GOT3 (cell line): ENCODE data around the gene SEMA4B.
A peak's percentile ranks its signal among the peaks of the same experiment; 100 is the strongest.
"Not testable (repeated sequence)": the region's sequence is repeated elsewhere in the genome, so short reads cannot be mapped to it uniquely, and the experiment has no call there.

Experiments used
- DNase-seq: peaks from one replicate; lab custom pipeline; 2025; ENCODE audit warnings: mixed read lengths; lab: John Stamatoyannopoulos, UW

The SEMA4B gene

DNA sequence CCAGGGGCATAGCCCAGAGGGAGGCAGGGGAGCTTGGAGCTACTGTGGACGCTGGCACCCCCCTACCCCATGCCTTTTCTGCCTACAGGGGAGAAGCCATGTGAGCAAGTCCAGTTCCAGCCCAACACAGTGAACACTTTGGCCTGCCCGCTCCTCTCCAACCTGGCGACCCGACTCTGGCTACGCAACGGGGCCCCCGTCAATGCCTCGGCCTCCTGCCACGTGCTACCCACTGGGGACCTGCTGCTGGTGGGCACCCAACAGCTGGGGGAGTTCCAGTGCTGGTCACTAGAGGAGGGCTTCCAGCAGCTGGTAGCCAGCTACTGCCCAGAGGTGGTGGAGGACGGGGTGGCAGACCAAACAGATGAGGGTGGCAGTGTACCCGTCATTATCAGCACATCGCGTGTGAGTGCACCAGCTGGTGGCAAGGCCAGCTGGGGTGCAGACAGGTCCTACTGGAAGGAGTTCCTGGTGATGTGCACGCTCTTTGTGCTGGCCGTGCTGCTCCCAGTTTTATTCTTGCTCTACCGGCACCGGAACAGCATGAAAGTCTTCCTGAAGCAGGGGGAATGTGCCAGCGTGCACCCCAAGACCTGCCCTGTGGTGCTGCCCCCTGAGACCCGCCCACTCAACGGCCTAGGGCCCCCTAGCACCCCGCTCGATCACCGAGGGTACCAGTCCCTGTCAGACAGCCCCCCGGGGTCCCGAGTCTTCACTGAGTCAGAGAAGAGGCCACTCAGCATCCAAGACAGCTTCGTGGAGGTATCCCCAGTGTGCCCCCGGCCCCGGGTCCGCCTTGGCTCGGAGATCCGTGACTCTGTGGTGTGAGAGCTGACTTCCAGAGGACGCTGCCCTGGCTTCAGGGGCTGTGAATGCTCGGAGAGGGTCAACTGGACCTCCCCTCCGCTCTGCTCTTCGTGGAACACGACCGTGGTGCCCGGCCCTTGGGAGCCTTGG lies 27.0 kb downstream of the SEMA4B start:
- DNase-seq = no peak

DNA sequence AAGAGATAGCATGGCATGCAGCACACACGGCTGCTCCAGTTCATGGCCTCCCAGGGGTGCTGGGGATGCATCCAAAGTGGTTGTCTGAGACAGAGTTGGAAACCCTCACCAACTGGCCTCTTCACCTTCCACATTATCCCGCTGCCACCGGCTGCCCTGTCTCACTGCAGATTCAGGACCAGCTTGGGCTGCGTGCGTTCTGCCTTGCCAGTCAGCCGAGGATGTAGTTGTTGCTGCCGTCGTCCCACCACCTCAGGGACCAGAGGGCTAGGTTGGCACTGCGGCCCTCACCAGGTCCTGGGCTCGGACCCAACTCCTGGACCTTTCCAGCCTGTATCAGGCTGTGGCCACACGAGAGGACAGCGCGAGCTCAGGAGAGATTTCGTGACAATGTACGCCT lies 27.8 kb downstream of the SEMA4B start:
- DNase-seq = no peak

DNA sequence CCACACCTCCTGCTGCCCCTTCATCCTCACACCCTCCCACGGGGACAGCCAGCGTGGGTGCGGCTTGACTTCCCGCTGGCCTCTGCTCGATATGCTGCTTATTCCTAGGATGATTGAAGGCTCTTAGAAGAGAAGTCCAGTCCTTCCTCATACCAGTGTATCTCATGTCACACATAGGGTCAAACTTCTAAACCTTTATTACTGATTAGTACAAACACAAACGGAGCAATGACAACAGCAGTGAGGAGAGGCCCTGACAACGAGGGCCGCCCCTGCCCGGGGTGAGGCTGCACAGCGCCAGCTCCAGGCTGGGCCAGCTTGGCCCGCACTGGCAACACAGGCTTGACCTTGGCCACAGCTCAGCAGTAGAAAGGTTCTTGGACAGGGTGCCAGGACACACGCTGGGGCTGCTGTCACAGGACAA lies 29.0 kb downstream of the SEMA4B start:
- no peak for DNase-seq

DNA sequence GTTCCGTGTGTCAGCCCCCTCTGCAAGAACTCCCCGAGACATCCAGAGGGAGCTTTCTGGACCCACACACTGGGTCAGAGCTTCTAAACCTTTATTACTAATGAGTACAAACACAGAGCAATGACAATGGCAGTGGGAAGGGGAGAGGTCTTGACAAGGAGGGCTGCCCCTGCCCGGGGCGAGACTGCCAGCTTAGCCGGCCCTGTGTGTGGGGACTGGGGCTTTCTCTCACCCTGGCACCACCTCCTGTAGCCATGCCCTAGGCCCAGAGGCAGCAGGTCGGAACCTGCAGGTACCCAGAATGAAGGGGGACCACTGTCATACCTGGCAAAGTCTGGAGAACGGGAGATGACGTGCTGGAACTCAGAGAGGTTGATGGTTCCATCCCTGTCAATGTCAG lies 29.5 kb downstream of the SEMA4B start:
- DNase-seq = no peak

DNA sequence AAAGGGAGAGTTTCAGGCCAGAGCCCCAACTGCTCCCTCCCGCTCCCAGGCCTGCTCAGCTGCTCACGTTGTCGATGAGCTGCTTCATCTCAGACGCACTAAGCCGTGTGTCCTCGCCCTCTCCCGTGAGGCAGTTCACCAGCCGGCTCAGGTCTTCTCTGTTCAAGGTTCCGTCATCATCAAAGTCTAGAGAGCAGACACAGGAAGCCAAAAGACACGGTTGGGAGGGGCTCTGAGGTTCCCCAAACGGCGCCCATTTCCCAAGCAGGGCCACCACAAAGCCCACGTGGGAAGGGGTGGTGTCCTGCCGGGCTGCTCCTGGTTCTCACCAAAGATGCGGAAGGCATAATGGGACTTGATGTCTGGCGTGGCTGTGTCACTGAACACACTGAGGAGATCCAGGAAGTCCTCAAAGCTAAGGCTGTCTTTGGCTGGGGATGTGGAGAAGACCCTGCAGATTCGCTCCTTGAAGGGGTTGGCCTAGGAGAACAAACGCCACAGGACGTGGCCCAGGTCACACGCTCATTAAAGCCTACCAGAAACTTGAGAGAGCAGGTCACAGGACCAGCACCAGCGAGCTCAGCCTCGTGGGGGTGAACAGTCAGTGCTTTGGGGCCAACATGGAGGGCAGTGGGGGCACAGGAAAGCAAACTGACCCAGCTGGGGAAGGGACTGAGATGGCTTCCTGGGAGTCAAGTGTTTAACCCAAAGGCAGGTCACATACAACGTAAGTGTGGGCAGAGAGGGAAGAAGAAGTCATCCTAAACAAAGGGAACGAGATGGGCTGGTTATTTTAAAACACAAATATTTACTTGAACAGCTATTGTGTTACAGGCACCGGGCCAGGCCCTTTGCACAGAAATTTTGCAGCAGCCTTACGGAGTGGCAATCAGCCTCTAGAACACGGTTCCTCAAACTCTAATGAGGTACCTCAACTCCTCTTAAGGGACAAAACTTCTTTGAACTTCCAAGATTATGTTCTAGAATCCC lies 30.2 kb downstream of the SEMA4B start:
- DNase-seq = no peak

DNA sequence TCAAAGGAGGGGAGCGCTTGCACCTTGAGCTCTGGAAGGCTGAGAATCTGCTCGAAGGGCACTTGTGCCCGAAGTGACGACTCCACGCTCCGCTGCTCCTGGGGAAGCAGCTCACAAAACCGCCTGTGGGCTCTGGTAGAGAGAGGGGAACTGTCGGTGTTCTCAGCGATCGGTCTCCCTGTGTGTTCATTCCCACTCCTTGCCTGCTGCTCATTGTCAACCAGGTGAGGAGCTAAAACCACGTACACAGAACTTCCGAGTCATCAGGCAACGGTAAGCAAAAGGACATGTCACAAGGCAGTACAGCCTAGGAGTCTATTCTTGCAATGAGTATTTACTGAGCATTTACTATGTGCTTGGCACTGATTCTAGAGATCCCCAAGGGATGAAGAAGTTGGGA lies 31.1 kb downstream of the SEMA4B start:
- DNase-seq = no peak

DNA sequence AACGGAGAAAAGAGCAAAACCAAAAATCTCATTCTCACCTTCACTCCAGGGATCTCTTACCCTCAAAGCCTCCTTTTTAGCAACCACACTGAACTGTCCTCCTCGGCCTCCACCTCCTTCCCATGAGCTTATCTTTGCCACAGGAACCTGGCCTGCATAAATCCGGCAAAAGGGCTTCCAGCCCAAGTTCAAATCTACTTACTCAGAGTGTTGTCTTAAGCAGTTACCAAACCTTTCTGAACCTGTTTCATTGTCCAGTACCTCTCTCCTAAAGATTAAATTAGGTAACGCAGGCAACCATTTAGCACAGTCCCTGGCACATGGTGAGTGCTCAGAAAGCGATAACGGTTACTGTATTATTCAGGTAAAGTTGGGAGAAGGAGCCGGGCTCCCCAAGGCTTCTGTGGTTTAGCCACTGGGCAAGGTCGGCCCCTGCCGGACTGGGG lies 31.8 kb downstream of the SEMA4B start:
- no peak for DNase-seq

DNA sequence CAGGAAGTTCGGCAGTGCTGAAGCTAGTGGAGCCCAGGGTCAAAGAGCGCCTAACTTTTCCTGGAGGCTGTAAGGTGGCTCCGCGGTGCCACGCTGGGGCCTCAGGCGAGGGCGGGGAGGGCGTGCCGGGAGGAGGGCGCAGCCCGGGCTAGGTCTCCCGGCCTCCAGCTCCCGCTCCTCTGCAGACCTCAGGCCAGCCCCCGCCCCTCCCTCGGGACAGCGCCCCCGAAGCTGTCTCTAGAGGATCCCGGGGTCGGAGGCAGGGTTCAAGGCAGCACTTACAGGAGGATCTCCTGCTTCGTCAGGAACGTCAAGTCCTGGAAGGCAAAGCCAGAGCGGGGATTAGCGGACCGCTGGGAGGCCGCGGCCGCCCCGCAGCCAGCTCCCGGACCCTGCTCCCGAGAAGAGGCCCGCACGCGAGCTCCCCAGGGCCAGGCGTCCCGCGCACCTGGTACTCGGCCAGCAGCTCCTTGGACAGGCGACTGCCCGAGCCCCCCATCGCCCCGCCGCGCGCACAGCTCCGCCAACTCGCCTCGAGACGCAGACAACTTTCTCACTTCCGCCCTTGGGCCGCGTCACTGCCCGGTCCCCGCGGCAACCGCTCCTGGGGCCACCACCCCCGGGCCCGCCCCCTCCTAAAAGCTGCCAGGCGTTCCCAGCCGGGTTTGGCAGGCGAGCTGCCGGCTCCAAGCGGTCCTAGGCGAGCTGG lies 32.4 kb downstream of the SEMA4B start, which contains the start of gene CIB1:
TSS of gene CIB1 (minus strand) at position 555 of the 709 bp plus-strand sequence. CDS start at position 499, 56 bp downstream.
- DNase-seq = peak; percentile 86

DNA sequence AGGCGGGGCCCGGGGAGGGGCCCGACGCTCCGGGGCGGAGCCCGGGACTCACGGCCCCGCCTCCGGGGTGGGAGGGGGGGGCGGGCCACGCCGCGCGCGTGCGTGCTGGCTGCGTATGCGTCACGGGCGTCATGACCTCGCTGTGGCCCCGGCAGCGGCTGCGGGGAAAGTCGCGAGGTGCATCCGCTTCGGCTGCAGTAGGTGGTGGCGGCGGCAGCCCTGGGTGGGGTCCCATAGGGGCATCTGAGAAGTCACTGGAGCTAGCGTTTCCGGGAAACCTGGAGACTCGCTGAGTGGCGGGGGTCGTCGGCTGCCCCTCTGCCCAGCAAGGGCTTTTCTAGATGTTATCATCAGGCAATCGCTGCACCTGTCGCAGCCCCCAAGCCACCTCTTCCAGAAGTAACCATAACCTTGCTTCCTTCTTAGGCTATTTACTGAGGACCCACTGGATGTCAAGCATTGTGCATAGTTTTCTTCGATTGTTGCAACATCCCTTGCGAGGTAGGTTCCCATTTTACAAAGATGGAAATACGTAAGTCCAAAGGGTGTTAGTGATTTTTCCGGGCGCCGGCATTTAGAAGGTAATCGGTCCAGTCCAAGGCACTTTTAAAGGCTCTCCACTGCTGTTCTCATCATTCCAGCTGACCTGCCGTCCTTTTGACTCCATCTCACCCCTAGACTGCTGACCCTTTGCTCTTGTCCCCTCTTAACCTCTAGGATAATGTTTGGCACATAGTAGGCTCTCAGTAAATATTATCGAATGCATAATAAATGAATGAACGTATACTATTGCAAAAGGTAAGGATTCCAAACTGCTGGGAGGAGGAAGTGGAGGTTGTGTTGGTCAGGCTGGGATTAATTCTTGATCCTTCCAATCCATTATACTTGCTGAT lies 33.2 kb downstream of the SEMA4B start, which contains the start of gene GDPGP1:
TSS of gene GDPGP1 (plus strand) at position 114 of the 893 bp plus-strand sequence. CDS start 6,700 bp downstream, outside the sequence.
- no peak for DNase-seq

DNA sequence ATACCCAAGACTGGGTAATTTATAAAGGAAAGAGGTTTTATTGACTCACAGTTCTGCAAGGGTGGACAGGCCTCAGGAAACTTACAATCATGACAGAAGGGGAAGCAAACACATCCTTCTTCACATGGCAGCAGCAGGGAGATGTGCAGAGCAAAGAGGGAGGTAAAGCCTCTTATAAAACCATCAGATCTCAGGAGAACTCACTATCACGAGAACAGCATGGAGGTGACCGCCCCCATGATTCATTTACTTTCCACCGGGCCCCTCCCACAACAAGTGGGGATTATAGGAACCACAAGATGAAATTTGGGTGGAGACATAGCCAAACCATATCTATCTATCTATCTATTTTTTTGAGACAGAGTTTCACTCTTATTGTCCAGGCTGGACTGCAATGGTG lies 38.2 kb downstream of the SEMA4B start:
- DNase-seq = no peak

DNA sequence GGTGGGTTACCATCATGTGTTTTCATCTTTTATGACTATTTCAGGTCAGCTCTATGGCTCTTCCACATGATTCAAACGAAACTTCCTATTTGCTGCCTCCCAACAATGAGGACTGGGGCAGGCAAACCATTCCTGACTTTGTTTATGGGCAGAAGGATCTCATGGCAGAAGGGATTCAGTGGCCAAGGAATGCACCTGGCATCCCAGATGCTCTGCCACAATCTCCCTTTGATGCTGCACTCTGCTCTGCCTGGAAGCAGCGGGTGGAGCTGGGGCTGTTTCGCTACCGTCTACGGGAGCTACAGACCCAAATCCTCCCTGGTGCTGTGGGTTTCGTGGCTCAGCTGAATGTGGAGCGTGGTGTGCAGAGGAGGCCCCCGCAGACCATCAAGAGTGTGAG lies 39.7 kb downstream of the SEMA4B start:
- DNase-seq = no peak

DNA sequence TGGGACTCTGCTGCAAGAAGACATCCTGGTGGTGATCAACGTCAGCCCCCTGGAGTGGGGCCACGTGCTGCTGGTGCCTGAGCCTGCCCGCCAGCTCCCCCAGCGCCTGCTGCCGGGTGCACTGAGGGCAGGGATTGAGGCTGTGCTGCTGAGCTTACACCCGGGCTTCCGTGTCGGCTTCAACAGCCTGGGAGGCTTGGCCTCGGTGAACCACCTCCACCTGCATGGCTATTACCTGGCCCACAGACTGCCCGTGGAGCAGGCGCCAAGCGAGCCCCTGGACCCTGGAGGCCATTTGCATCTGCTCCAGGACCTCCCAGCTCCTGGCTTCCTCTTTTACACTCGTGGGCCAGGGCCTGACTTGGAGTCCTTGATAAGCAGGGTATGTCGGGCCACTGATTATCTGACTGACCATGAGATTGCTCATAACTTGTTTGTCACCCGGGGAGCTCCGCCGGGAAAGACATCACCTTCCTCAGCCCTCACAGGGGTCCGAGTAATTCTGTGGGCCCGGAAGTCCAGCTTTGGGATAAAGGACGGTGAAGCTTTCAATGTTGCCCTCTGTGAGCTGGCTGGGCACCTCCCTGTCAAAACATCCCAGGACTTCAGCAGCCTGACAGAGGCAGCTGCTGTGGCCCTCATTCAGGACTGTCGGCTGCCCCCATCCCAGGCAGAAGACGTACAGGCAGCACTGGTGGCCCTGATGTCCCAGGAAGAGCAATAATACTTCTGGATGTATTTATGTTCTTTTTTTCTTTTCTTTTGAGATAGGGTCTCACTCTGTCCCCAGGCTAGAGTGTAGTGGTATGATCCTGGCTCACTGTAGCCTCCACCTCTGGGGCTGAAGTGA lies 40.4 kb downstream of the SEMA4B start:
- no peak for DNase-seq

DNA sequence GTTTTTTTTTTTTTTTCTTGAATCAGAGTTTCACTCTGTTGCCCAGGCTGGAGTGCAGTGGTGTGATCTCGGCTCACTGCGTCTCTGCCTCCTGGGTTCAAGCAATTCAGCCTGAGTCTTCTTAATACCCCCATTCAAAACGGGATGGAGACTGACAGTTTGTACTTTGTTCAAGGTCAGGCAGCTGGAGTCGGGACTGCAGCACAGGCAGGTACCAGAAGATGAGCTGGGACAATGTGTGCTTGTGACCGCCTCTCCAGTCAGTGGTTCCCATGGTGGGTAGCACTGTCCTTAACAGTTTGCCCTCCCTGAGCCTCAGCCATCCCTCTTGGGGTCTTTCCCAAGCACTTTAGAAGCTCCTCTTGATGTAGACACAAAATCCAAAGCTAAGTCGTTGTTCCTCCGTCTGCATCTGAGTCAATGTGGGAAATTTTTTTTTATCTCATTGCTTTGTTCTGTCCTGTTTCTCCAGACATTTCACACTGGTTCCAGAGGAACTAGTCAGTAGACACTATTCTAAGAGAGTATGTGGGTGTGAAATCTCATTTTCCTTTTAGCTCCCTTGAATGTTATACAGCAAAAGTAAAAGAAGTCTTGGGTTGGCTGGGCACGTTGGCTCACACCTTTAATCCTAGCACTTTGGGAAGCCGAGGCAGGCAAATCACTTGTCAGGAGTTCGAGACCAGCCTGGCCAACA lies 43.0 kb downstream of the SEMA4B start:
- no peak for DNase-seq

DNA sequence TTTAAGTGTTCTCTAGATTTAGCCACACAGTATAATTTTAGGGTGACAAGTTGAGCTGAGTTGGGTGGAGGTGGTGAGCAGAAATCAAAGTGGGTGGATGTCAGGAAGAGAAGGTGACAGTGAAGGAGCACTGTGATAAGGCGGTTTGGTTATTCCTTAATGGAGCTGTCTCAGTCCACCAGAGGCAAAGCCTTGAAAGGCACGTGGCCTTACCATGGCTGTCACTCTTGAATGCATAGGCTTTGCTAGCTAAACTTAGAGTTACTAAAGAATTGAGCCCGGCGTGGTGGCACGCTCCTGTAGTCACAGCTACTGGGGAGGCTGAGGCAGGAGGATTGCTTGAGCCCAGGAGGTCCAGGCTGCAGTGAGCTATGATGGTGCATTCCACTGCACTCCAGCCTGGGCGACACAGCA lies 47.7 kb downstream of the SEMA4B start:
- DNase-seq = no peak

DNA sequence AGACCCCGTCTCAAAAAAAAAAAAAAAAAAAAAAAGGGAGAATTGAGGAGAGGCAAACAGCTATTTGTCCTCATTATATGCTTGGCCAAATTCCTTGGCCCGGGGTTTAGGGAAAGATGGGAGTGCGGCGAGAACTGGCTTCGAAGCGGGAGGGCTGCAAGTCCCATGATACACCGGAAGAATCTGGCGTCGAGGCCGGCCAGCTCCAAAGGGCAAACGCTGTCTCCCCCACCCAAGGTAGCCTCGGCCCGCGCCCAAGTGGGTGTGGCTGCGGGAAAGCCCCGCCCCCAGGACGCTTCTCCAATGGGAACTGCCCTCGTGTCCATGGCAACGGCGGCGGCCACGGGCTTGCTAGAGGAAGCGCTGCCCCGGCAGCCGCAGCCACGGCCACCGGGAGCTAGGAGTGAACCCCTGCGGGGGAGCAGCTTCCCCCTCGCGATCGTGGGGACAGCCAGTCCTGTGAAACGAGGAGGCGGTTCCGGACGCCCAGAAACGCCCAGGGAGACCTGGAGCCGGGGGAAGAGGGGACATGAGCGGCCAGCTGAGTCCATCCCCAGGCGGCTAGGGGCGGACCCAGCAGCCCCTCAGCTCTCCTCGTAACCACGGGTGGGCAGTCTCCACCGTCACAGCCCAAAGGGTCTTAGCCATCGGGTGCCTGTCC lies 48.2 kb downstream of the SEMA4B start, which contains the start of gene TTLL13:
TSS of gene TTLL13 (plus strand) at position 354 of the 661 bp plus-strand sequence. CDS start 1,075 bp downstream, outside the sequence.
- peak; percentile 42 for DNase-seq

DNA sequence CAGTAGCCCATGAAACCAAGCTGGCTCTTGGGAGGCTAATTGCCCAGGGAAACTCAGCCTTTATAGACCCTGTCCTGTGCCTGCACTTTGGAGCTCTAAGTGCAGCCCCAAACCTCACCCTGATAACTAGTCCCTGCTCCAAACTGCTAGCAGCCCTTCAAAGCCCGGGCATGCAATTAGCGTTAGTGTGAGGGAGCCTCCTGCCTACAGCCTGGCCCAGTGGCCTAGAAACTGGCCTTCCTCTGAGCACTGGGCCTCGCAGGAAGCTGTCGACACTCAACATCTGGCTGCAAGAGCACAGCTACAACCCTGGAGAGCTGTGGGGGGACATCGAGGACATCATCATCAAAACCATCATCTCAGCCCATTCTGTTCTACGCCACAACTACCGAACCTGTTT lies 56.6 kb downstream of the SEMA4B start:
- no peak for DNase-seq

DNA sequence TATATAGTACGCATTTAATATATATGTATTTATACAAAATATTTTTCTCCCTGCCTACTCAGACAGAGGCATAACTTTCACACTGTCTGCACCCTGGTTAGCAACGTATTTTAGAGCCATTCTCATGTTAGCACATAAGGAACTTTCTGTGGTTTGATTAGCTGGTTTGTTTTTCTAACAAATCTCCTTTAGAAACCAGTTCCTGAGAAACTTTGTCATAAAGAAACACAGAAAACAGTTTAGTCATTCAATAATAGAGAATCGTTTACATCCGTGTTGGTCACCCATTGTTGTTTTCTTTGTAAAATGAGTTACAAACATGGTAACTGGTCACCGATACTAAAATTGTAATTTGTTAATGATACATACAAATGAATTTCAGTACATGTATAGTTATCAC lies 58.4 kb downstream of the SEMA4B start:
- no peak for DNase-seq

DNA sequence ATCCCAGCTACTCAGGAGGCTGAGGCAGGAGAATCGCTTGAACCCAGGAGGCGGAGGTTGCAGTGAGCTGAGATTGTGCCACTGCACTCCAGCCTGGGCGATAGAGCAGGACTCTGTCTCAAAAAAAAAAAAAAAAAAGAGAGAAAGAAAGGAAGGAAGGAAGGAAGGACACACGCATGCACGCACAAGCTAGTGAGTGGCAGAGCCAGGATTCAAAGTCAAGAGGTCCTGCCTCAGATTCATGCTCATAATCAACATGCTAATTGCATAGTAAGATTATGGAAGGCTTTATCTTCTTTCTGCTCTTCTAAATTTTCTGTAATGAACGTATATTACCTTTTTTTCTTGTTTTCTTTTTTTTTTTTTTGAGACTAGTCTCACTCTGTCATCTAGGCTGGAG lies 59.6 kb downstream of the SEMA4B start:
- DNase-seq = not testable (repeated sequence)
